22Rv1 (cell line): ENCODE data around the gene GRM7.

Source experiments
- H3K27ac ChIP-seq: fragments of 450-650 bp; 2 replicates; pipeline ENCODE4 v1.5.1; 2017
- CTCF ChIP-seq: fragments of 450-650 bp; IDR thresholded peaks from 2 replicates; pipeline ENCODE4 v1.5.1; 2017; ENCODE audit warnings: mild to moderate bottlenecking
- ZFX ChIP-seq: fragments of 450-650 bp; IDR thresholded peaks from 2 replicates; pipeline ENCODE4 v1.6.1; 2017; ENCODE audit warnings: antibody characterized with exemption, borderline replicate concordance

GRM7 gene

GRCh38 chr3:7428206-7428718, 567.3 kb downstream of the GRM7 start:
- no peak overlapping the region for H3K27ac ChIP-seq
- TF ChIP-seq ZFX = no peak
- TF ChIP-seq CTCF = no peak

- TF ChIP-seq ZFX = no peak
- peak overlapping the region; percentile 50 for H3K27ac ChIP-seq
These were observed 571.7 kb downstream of the GRM7 start for GRCh38 chr3:7432610-7433009.

GRCh38 chr3:7433073-7433472, 572.2 kb downstream of the GRM7 start:
- no peak for TF ChIP-seq ZFX
- TF ChIP-seq CTCF = no peak
- peak overlapping the region; percentile 50 for H3K27ac ChIP-seq

- no peak for TF ChIP-seq ZFX
- TF ChIP-seq CTCF = no peak
- no peak overlapping the region for H3K27ac ChIP-seq
These were observed 575.6 kb downstream of the GRM7 start for GRCh38 chr3:7436542-7436941.

- TF ChIP-seq ZFX (no peak), CTCF (no peak)
- no peak overlapping the region for H3K27ac ChIP-seq
These were observed 576.3 kb downstream of the GRM7 start for GRCh38 chr3:7437231-7437630.

- TF ChIP-seq ZFX (no peak), CTCF (no peak)
- H3K27ac ChIP-seq = no peak overlapping the region
These were observed 578.3 kb downstream of the GRM7 start for GRCh38 chr3:7439101-7439680.

GRCh38 chr3:7444886-7445285, 584.0 kb downstream of the GRM7 start:
- no peak for TF ChIP-seq CTCF
- no peak for TF ChIP-seq ZFX
- H3K27ac ChIP-seq = no peak overlapping the region

GRCh38 chr3:7445331-7445730, 584.4 kb downstream of the GRM7 start:
- TF ChIP-seq ZFX (no peak), CTCF (no peak)
- H3K27ac ChIP-seq = no peak overlapping the region
